GM10266 (cell line): ENCODE results near the gene PIGA.

ENCODE experiments used
- DNase-seq: peaks from one replicate; pipeline ENCODE4 v3.0.0; 2012; ENCODE audit errors: extremely low spot score
- CTCF ChIP-seq: IDR thresholded peaks from 2 replicates; pipeline ENCODE4 v1.5.1; 2012; ENCODE audit warnings: mild to moderate bottlenecking, low read depth; ENCODE audit not compliant: control insufficient read depth, insufficient read depth; ENCODE audit errors: missing control alignments

Gene PIGA

GRCh38 chrX:15358533-15358932 is 23.2 kb upstream of the PIGA start:
- no peak for TF ChIP-seq CTCF
- no peak for DNase-seq

GRCh38 chrX:15356444-15356843 is 21.1 kb upstream of the PIGA start:
- no peak for DNase-seq
- TF ChIP-seq CTCF, result no peak

- DNase-seq, result no peak
- no peak for TF ChIP-seq CTCF
These were observed 15.1 kb upstream of the PIGA start for GRCh38 chrX:15350329-15350996.

- peak; percentile 8 for DNase-seq
- peak; percentile 38 for TF ChIP-seq CTCF
These were observed 13.7 kb upstream of the PIGA start for GRCh38 chrX:15349046-15349445.

GRCh38 chrX:15345976-15346375 is 10.7 kb upstream of the PIGA start:
- no peak for TF ChIP-seq CTCF
- DNase-seq, result no peak

GRCh38 chrX:15344106-15344505 is 8.8 kb upstream of the PIGA start:
- DNase-seq, result no peak
- no peak for TF ChIP-seq CTCF

- DNase-seq, result no peak
These were observed 7.8 kb upstream of the PIGA start for GRCh38 chrX:15343075-15343476.

More at GRCh38 chrX:15343075-15343476, 7.8 kb upstream of the PIGA start:
- no peak for TF ChIP-seq CTCF
